ENCODE results near the gene DNM3. TPM values are rescaled to one million over a fixed set of nuclear protein-coding genes. Genes with fewer than 3 reads are reported as not detected.

Gene DNM3
- total and polyA plus RNA-seq, 4 donors = 2.6 to 16.2 (median 5.1) TPM; not detected in 1

DNA sequence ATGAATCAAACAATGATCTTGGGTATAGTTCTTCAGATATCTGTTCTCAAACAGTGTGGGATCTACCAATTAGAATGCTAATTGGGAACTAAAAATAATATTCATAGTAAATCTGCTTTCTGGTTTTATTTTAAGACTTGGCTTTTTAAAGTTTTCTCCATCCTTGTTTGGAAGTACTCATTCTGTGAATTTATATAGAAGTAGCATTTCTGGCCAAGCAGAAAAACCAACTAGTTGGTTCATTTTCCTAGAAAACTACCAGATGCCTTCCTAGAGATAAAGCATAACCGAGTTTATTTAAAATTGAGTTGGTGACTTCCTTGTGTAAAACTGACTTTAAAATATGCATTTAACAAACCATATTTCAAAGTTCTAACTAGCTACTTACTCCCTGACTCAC is 48.8 kb downstream of the DNM3 start:
- no peaks in the 10 kb centered on the region for H3K4me1 ChIP-seq (ENCODE audit: control insufficient read depth in 1 of 2, insufficient read depth in 2 of 2, low read length in 2 of 2)
- H3K27me3 ChIP-seq (ENCODE audit: control insufficient read depth in 1 of 2, insufficient read depth in 2 of 2, low read length in 1 of 2) = no peaks in the 10 kb centered on the region
- 20 to 30% methylated on average over 1 of the region's 1 CpG for WGBS, 2 donors
- H3K4me3 ChIP-seq (ENCODE audit: low read length in 2 of 2) = no peak overlapping the region
- ATAC-seq (ENCODE audit: low FRiP score) = no peak
- intact Hi-C loops (cut with DNase I) = no loop called here
- H3K36me3 ChIP-seq (ENCODE audit: control insufficient read depth in 1 of 2, insufficient read depth in 2 of 2, low read length in 1 of 2) = no peaks in the 10 kb centered on the region
- peaks cover 2% of the 10 kb centered on the region for H3K9me3 ChIP-seq (ENCODE audit: control insufficient read depth, low read length)
- DNase-seq = no peak
- no peak overlapping the region for H3K27ac ChIP-seq (ENCODE audit: low read depth in 1 of 2, low read length in 2 of 2)

DNA sequence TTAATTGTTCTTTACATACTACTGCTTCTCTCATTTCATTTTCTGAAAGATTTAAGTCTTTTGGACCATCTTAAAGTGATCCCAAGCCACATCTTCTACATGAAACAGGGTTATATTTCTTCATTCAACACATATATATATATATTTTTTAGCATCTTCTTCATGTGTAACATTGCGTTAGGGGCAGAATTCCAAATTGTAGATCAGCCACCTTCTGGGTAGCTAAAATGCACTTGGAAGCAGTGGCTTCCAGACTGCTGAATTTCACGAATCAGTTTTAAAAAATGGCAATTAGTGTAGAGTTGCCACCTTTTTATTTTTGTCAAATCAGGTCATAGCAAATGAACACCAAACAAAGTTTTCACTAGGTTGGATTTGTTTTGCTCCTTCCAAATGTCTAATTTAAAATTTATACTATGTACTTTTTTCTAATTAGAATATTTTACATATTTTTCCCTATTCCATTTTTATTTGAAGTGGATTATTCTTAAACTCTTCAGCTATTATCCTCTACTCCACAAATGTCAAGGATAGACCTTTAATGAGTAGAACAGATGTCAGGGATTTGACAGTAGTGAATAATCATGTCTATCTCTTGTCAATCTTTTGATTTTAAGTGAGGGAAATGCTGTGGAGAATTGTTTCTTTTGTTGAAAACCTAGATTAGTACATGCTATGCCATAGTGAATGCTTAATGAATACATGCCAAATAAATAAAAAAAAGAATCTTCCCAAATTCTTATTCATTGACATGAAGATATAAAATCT is 55.8 kb downstream of the DNM3 start:
- no peak for ATAC-seq (ENCODE audit: low FRiP score)
- 84 to 90% methylated on average over 2 of the region's 2 CpGs for WGBS, 2 donors
- no peaks in the 10 kb centered on the region for H3K9me3 ChIP-seq (ENCODE audit: control insufficient read depth, low read length)
- peaks cover 0 to under 1% of the 10 kb centered on the region in 2 donors for H3K4me1 ChIP-seq (ENCODE audit: control insufficient read depth in 1 of 2, insufficient read depth in 2 of 2, low read length in 2 of 2)
- no peak for DNase-seq
- no peak overlapping the region for H3K4me3 ChIP-seq (ENCODE audit: low read length in 2 of 2)
- intact Hi-C loops (cut with DNase I) = no loop called here
- H3K27me3 ChIP-seq (ENCODE audit: control insufficient read depth in 1 of 2, insufficient read depth in 2 of 2, low read length in 1 of 2) = no peaks in the 10 kb centered on the region
- no peaks in the 10 kb centered on the region for H3K36me3 ChIP-seq (ENCODE audit: control insufficient read depth in 1 of 2, insufficient read depth in 2 of 2, low read length in 1 of 2)
- no peak overlapping the region for H3K27ac ChIP-seq (ENCODE audit: low read depth in 1 of 2, low read length in 2 of 2)

DNA sequence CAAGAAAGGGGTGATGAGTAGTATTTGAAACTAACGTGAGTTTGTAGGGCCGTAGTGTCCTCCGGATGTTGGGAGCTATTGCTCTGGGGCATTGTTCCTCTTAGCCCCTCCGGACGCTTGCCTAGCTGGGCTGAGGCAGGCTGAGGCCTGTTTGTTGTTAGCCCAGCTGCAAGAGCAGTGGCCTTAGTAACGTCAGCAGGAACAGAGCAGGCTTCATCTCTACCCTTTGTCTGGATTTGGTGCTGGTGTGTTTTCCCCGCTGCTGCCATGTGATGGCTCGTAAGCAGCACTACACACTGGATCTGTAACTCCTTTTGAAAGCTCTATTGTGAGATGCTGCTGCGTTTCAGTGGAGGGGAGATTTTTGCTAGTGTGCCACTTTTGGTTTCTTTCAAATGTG is 57.6 kb downstream of the DNM3 start:
- WGBS, 2 donors = 54 to 65% methylated on average over 9 of the region's 9 CpGs
- H3K9me3 ChIP-seq (ENCODE audit: control insufficient read depth, low read length) = no peaks in the 10 kb centered on the region
- intact Hi-C loops (cut with DNase I) = no loop called here
- no peaks in the 10 kb centered on the region for H3K27me3 ChIP-seq (ENCODE audit: control insufficient read depth in 1 of 2, insufficient read depth in 2 of 2, low read length in 1 of 2)
- no peaks in the 10 kb centered on the region for H3K36me3 ChIP-seq (ENCODE audit: control insufficient read depth in 1 of 2, insufficient read depth in 2 of 2, low read length in 1 of 2)
- H3K27ac ChIP-seq (ENCODE audit: low read depth in 1 of 2, low read length in 2 of 2) = no peak overlapping the region
- DNase-seq (no peak), ATAC-seq (ENCODE audit: low FRiP score) (no peak)
- no peak overlapping the region for H3K4me3 ChIP-seq (ENCODE audit: low read length in 2 of 2)
- H3K4me1 ChIP-seq (ENCODE audit: control insufficient read depth in 1 of 2, insufficient read depth in 2 of 2, low read length in 2 of 2) = peaks cover 0 to 2% of the 10 kb centered on the region in 2 donors

DNA sequence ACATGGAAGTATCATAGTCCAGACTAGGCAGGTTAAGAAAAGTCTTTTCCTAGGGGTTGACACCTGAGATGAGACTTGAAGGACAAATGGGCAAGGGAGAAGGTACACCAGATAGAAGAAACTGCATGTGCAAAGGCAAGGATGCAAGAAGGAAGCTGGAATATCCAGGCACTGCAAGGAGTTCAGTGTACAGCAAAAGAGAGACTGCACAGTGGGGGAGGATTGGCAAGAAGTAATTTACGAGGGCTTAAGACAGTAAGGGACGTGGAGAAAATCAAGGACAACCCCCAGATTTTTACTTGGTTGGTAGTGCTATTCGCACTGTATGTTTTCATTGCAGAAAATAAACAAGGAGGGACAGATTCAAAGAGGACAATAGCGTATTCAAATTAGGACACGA is 58.5 kb downstream of the DNM3 start:
- WGBS, 2 donors = 87% methylated on average over 5 of the region's 5 CpGs
- Histone ChIP-seq H3K27ac (ENCODE audit: low read depth in 1 of 2, low read length in 2 of 2) (no peak overlapping the region), H3K4me3 (ENCODE audit: low read length in 2 of 2) (no peak overlapping the region)

DNA sequence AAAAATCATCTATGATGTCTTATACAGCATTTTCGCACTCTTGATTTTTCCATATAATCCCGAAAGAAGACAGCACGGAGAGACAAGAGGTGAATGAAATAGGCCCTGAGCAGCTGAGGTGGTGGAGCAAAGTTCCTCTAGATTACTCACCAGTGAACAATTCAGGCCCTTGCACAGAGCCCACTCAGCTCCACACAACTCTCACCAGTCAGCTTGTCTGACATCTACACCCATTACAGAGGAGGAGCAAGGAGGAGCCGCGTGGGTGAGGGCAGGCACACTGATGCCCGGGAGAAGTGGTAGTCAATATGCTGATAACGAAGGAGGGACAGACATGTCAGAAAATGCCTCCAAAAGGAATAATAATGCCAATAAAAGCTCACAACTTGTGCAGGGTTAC is 59.9 kb downstream of the DNM3 start:
- ATAC-seq (ENCODE audit: low FRiP score) = no peak
- no peaks in the 10 kb centered on the region for H3K36me3 ChIP-seq (ENCODE audit: control insufficient read depth in 1 of 2, insufficient read depth in 2 of 2, low read length in 1 of 2)
- no peaks in the 10 kb centered on the region for H3K27me3 ChIP-seq (ENCODE audit: control insufficient read depth in 1 of 2, insufficient read depth in 2 of 2, low read length in 1 of 2)
- DNase-seq = no peak
- H3K27ac ChIP-seq (ENCODE audit: low read depth in 1 of 2, low read length in 2 of 2) = no peak overlapping the region
- no peaks in the 10 kb centered on the region for H3K9me3 ChIP-seq (ENCODE audit: control insufficient read depth, low read length)
- H3K4me1 ChIP-seq (ENCODE audit: control insufficient read depth in 1 of 2, insufficient read depth in 2 of 2, low read length in 2 of 2) = peaks cover 0 to 2% of the 10 kb centered on the region in 2 donors
- 91 to 92% methylated on average over 7 of the region's 7 CpGs for WGBS, 2 donors
- no peak overlapping the region for H3K4me3 ChIP-seq (ENCODE audit: low read length in 2 of 2)
- intact Hi-C loops (cut with DNase I) = no loop called here

More for the DNA sequence above, 58.5 kb downstream of the DNM3 start:
- DNase-seq (no peak), ATAC-seq (ENCODE audit: low FRiP score) (no peak)
- Histone ChIP-seq H3K27me3 (ENCODE audit: control insufficient read depth in 1 of 2, insufficient read depth in 2 of 2, low read length in 1 of 2) (no peaks in the 10 kb centered on the region), H3K9me3 (ENCODE audit: control insufficient read depth, low read length) (no peaks in the 10 kb centered on the region), H3K36me3 (ENCODE audit: control insufficient read depth in 1 of 2, insufficient read depth in 2 of 2, low read length in 1 of 2) (no peaks in the 10 kb centered on the region), H3K4me1 (ENCODE audit: control insufficient read depth in 1 of 2, insufficient read depth in 2 of 2, low read length in 2 of 2) (peaks cover 0 to 2% of the 10 kb centered on the region in 2 donors)
- intact Hi-C loops (cut with DNase I) = no loop called here

GRCh38 chr1:171902527-171902926 is 61.2 kb downstream of the DNM3 start:
- no peaks in the 10 kb centered on the region for H3K36me3 ChIP-seq (ENCODE audit: control insufficient read depth in 1 of 2, insufficient read depth in 2 of 2, low read length in 1 of 2)
- WGBS, 2 donors = 66 to 71% methylated on average over 3 of the region's 3 CpGs
- ATAC-seq (ENCODE audit: low FRiP score) (no peak), DNase-seq (no peak)
- intact Hi-C loops (cut with DNase I) = no loop called here
- H3K4me1 ChIP-seq (ENCODE audit: control insufficient read depth in 1 of 2, insufficient read depth in 2 of 2, low read length in 2 of 2) = peaks cover 0 to 2% of the 10 kb centered on the region in 2 donors
- no peak overlapping the region for H3K4me3 ChIP-seq (ENCODE audit: low read length in 2 of 2)
- H3K27me3 ChIP-seq (ENCODE audit: control insufficient read depth in 1 of 2, insufficient read depth in 2 of 2, low read length in 1 of 2) = no peaks in the 10 kb centered on the region
- H3K9me3 ChIP-seq (ENCODE audit: control insufficient read depth, low read length) = no peaks in the 10 kb centered on the region
- H3K27ac ChIP-seq (ENCODE audit: low read depth in 1 of 2, low read length in 2 of 2) = no peak overlapping the region

DNA sequence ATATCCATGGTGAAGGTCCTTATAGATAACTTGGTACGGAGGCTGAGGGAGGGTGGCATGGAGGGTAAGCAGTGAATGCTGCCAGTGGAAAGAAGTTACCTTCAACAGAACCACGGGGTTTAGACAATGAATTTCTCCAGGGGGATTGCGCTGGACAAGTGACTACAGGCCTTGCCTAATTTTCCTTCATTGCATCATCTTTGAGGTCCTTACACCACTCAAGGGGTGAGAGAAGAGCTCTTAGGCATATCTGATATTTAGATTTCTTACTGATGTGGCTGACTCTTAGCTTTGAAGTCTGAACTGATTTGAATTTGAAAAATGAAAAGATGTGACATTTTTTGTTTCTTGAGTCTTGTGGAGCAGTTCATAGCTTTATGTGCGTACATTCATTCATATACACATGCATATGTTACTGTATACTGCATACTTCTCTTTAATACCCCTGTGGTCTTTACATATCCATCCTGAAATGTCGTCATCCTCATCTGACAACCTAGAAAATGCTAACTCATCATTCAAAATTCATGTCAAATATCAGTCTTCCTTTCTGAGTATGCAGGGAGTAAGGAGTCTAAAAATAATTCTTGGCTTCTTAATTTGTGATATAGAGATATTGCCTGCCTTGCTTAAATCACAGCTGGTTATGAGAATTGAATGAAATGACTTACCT is 63.6 kb downstream of the DNM3 start:
- ATAC-seq (ENCODE audit: low FRiP score) (no peak), DNase-seq (no peak)
- no peaks in the 10 kb centered on the region for H3K27me3 ChIP-seq (ENCODE audit: control insufficient read depth in 1 of 2, insufficient read depth in 2 of 2, low read length in 1 of 2)

DNA sequence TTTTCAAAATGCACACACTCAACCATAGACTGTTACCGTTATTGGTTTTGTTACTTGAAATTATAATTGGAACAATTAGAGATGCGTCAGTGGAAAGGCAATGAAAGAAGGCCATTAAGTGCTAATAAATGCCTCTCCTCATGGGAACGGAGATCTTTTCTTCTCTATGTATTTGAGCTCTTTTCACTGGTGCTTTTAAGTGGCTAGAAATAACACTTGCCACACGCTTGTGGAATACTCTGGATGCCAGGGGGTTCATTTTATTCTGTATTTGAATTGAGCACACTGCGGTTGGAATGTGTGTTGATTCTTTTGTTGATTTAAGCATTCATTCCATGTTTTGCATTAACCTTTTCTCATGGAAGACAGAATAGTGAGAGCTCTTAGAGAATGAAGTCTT is 68.4 kb downstream of the DNM3 start:
- Histone ChIP-seq H3K27me3 (ENCODE audit: control insufficient read depth in 1 of 2, insufficient read depth in 2 of 2, low read length in 1 of 2) (no peaks in the 10 kb centered on the region), H3K4me3 (ENCODE audit: low read length in 2 of 2) (no peak overlapping the region), H3K9me3 (ENCODE audit: control insufficient read depth, low read length) (no peaks in the 10 kb centered on the region), H3K4me1 (ENCODE audit: control insufficient read depth in 1 of 2, insufficient read depth in 2 of 2, low read length in 2 of 2) (peaks cover 3% of the 10 kb centered on the region in 2 donors), H3K27ac (ENCODE audit: low read depth in 1 of 2, low read length in 2 of 2) (no peak overlapping the region), H3K36me3 (ENCODE audit: control insufficient read depth in 1 of 2, insufficient read depth in 2 of 2, low read length in 1 of 2) (no peaks in the 10 kb centered on the region)
- intact Hi-C loops (cut with DNase I) = no loop called here
- DNase-seq (no peak), ATAC-seq (ENCODE audit: low FRiP score) (no peak)
- 25 to 33% methylated on average over 5 of the region's 5 CpGs for WGBS, 2 donors

More for the DNA sequence above, 63.6 kb downstream of the DNM3 start:
- H3K4me3 ChIP-seq (ENCODE audit: low read length in 2 of 2) = no peak overlapping the region
- WGBS, 2 donors = 85% methylated on average over 5 of the region's 5 CpGs
- H3K36me3 ChIP-seq (ENCODE audit: control insufficient read depth in 1 of 2, insufficient read depth in 2 of 2, low read length in 1 of 2) = no peaks in the 10 kb centered on the region
- H3K4me1 ChIP-seq (ENCODE audit: control insufficient read depth in 1 of 2, insufficient read depth in 2 of 2, low read length in 2 of 2) = peaks cover 0 to 5% of the 10 kb centered on the region in 2 donors
- H3K27ac ChIP-seq (ENCODE audit: low read depth in 1 of 2, low read length in 2 of 2) = no peak overlapping the region
- H3K9me3 ChIP-seq (ENCODE audit: control insufficient read depth, low read length) = no peaks in the 10 kb centered on the region
- intact Hi-C loops (cut with DNase I) = no loop called here

DNA sequence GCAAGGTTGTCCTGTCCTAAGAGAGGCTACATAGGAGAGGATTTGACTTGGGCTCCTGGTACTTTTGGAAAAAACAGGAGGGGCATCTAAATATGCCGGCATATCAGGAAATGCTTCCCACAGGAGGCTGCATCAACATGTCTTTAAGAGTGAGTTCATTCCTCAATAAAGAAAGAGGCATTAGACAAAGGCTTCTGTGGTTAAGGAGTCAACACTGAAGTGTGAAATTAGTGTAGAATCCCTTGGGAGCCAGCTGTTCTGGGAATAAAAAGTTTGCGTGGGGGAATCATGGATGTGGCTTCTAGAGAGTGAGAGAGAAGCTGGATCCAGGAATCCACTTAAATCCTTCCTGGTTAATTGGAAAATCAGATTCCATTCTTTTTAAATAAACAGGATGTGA is 69.5 kb downstream of the DNM3 start:
- Histone ChIP-seq H3K9me3 (ENCODE audit: control insufficient read depth, low read length) (no peaks in the 10 kb centered on the region), H3K27me3 (ENCODE audit: control insufficient read depth in 1 of 2, insufficient read depth in 2 of 2, low read length in 1 of 2) (no peaks in the 10 kb centered on the region), H3K36me3 (ENCODE audit: control insufficient read depth in 1 of 2, insufficient read depth in 2 of 2, low read length in 1 of 2) (no peaks in the 10 kb centered on the region), H3K4me3 (ENCODE audit: low read length in 2 of 2) (no peak overlapping the region), H3K27ac (ENCODE audit: low read depth in 1 of 2, low read length in 2 of 2) (no peak overlapping the region), H3K4me1 (ENCODE audit: control insufficient read depth in 1 of 2, insufficient read depth in 2 of 2, low read length in 2 of 2) (peaks cover 3% of the 10 kb centered on the region in 2 donors)
- DNase-seq = no peak
- intact Hi-C loops (cut with DNase I) = no loop called here
- WGBS, 2 donors = 34 to 47% methylated on average over 2 of the region's 2 CpGs
- ATAC-seq (ENCODE audit: low FRiP score) = no peak
